Effector memory CD8-positive, alpha-beta T cell (primary cell): ENCODE results near the gene CALHM4.
"Not testable (repeated sequence)": the region's sequence is repeated elsewhere in the genome, so short reads cannot be mapped to it uniquely, and the experiment has no call there.

ENCODE experiments used
- ATAC-seq: fragments of 150-1000 bp; cut with Tn5 transposase; replicated peaks from 2 replicates; pipeline ENCODE4 v1.10.0; 2021; ENCODE audit warnings: mild to moderate bottlenecking, moderate library complexity
- DNase-seq, 3 experiments: peaks; one replicate each; pipeline ENCODE4 v3.0.0; 2021
- H3K27ac Mint-ChIP-seq, 2 donors: one replicate each; pipeline ENCODE4 v1.8.0; 2022; ENCODE audit warnings: mild to moderate bottlenecking in 2 of 2, mixed read lengths in 2 of 2, moderate library complexity in 2 of 2
- H3K27me3 Mint-ChIP-seq, 2 donors: one replicate each; pipeline ENCODE4 v1.8.0; 2022; ENCODE audit warnings: mixed read lengths in 2 of 2
- H3K36me3 Mint-ChIP-seq: one replicate; pipeline ENCODE4 v1.8.0; 2022; ENCODE audit warnings: mild to moderate bottlenecking, moderate library complexity, mixed read lengths; ENCODE audit not compliant: insufficient read depth
- H3K4me1 Mint-ChIP-seq, 2 donors: one replicate each; pipeline ENCODE4 v1.8.0; 2022; ENCODE audit warnings: low read depth in 2 of 2, mixed read lengths in 2 of 2
- H3K4me3 Mint-ChIP-seq, 2 donors: one replicate each; pipeline ENCODE4 v1.8.0; 2022; ENCODE audit warnings: mild to moderate bottlenecking in 2 of 2, mixed read lengths in 2 of 2, moderate library complexity in 2 of 2
- H3K9me3 Mint-ChIP-seq, 2 donors: one replicate each; pipeline ENCODE4 v1.8.0; 2022; ENCODE audit warnings: mixed read lengths in 2 of 2

Gene CALHM4

DNA sequence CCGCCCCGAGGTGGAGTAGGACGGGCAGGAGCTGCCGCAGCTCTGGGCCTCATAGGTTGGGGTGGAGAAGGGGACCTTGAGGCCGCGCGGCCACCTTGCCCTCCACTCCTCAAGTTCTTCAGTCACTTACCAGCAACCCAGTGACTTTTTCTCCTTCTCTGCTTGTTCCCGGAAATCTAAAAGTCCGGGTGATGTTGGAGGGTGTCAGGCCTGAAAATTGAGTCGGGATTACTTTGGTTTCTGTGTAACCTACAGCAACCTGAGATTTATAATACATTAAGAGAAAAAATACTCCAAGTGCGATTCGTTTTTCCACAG, 18.1 kb downstream of the CALHM4 start:
- Mint-ChIP-seq H3K4me3 (peak overlapping the region; percentile 88 to 98), H3K4me1 (peaks cover 27 to 37% of the 10 kb centered on the region in 2 donors), H3K36me3 (peaks cover 24% of the 10 kb centered on the region), H3K27me3 (no peaks in the 10 kb centered on the region), H3K9me3 (no peaks in the 10 kb centered on the region), H3K27ac (peak overlapping the region; percentile 95 to 99)
- DNase-seq (no peak), ATAC-seq (no peak)

DNA sequence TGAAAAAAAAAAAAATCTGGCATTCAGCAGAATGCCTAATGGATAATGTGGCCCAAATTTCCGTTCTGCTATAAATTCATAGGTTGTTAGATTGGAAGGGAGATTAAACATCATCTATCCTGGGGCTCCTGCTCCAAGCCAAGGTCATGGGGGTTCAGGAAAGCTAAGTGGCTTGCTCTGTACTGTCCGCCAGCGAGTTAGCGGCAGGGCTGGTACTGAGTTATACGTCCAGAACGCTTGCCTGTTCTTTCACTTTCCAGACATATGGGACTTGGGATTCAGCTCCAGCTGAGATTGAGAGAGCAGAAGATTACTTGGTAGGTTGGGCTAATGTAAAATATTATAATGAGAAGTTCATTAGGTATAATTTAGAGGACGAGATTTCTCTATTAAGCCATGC, 18.6 kb downstream of the CALHM4 start:
- Mint-ChIP-seq H3K4me3 (peak overlapping the region; percentile 88 to 98), H3K9me3 (no peaks in the 10 kb centered on the region), H3K4me1 (peaks cover 28 to 38% of the 10 kb centered on the region in 2 donors), H3K27me3 (no peaks in the 10 kb centered on the region), H3K36me3 (peaks cover 24% of the 10 kb centered on the region), H3K27ac (peak overlapping the region; percentile 95 to 99)
- no peak for ATAC-seq
- DNase-seq, result no peak

DNA sequence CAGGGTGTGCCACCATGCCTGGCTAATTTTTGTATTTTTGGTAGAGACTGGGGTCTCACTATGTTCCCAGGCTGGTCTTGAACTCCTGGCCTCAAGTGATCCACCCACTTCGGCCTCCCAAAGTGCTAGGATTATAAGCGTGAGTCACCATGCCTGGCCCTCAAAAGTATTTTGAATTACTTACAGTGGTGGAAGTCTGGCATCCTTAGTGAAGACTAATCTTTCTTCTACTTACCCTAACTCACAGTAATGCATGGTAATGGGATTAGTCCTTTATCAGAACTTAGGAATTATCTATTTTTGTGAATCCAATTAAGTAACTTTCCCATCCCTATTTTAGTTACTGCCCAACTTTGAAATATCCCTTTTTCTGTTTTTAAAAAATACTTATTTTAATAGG, 21.7 kb downstream of the CALHM4 start:
- H3K9me3 Mint-ChIP-seq, result no peaks in the 10 kb centered on the region
- no peaks in the 10 kb centered on the region for H3K27me3 Mint-ChIP-seq
- DNase-seq (no peak), ATAC-seq (no peak)
- peaks cover 33% of the 10 kb centered on the region for H3K36me3 Mint-ChIP-seq
- H3K27ac Mint-ChIP-seq, result no peak overlapping the region
- no peak overlapping the region for H3K4me3 Mint-ChIP-seq
- H3K4me1 Mint-ChIP-seq, result peaks cover 35 to 51% of the 10 kb centered on the region in 2 donors

DNA sequence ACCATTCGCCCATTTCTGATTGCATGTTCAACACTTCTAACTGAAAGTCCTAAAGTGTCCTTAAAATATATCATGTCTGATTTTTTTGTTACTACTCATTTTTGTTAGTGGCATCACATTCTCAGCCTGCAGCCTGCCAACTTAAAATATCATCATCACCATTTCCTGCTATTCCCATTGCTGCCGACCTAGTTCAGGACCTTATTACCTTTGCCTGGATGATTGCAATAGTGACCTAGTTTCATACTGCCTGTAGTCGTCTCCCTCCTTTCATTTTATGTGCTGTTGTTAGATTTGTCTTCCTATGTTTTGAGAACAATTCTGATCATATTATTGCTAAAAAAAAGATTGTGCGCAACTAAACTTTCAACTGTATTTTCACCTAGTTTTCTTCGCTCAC, 23.9 kb downstream of the CALHM4 start:
- Mint-ChIP-seq H3K27ac (no peak overlapping the region), H3K27me3 (no peaks in the 10 kb centered on the region), H3K4me1 (peaks cover 25 to 42% of the 10 kb centered on the region in 2 donors), H3K36me3 (peaks cover 38% of the 10 kb centered on the region), H3K4me3 (no peak overlapping the region), H3K9me3 (no peaks in the 10 kb centered on the region)
- ATAC-seq (no peak), DNase-seq (no peak)

DNA sequence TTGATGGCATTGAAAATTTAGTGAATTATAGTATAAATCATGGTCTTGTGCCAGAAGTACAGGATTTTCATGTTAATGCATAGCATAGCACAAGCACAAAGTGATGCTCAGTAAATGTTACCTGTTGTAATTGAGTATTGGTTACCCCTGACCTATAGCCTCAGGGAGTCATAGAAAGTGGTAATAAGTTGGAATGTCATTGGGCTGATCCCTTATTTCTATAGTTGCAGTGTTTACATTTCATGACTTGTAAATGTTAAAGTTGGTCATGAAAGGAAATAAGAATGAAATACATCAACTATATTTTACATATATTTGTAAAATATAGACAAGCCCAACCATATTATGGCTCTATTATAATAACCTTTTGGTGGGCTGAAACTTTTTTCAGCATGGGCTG, 24.8 kb downstream of the CALHM4 start:
- no peak overlapping the region for H3K27ac Mint-ChIP-seq
- no peaks in the 10 kb centered on the region for H3K27me3 Mint-ChIP-seq
- H3K36me3 Mint-ChIP-seq, result peaks cover 42% of the 10 kb centered on the region
- ATAC-seq, result no peak
- no peaks in the 10 kb centered on the region for H3K9me3 Mint-ChIP-seq
- no peak for DNase-seq
- no peak overlapping the region for H3K4me3 Mint-ChIP-seq
- H3K4me1 Mint-ChIP-seq, result peaks cover 20 to 36% of the 10 kb centered on the region in 2 donors

DNA sequence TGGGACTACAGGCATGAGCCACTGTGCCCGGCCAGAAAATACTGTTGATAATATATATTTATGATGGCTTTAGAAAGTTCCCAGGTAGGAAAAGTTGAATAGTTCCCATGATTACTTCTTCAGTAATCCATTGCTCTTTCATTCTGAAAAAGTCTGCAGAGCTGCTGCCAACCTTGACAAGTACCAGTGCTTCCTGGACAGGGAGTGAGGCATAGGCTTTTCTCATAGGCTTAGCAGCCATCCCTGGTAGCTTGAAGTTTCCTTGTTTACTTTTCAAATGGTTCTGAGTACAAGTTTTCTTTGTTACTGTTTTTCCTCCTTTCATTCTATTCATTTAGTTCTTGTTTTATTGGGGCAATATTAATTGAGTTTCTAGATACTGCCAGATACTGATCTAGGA, 25.6 kb downstream of the CALHM4 start:
- no peak for ATAC-seq
- peak overlapping the region in 1 of 2 donors; percentile 11 for H3K27ac Mint-ChIP-seq
- no peaks in the 10 kb centered on the region for H3K9me3 Mint-ChIP-seq

DNA sequence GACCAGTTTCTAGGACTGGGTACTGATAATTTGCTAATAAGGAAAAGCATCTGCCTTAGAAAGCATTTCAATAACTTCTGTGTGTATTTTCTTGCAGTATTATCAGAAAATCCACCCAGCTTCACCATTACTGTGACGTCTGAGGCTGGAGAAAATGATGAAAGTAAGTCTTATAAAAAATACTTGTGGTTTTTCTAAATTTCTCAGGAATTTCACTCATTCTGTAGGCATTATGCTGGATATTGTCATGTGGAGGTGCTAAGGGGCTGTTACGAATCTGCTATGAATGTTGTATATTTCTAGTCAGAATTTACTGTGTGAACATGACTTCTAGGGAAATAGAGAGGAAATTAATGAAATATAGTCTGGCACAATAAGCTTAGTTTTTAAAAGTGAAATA, 26.6 kb downstream of the CALHM4 start:
- Mint-ChIP-seq H3K4me1 (peaks cover 16 to 26% of the 10 kb centered on the region in 2 donors), H3K9me3 (no peaks in the 10 kb centered on the region), H3K27me3 (no peaks in the 10 kb centered on the region), H3K36me3 (peaks cover 56% of the 10 kb centered on the region), H3K4me3 (no peak overlapping the region), H3K27ac (no peak overlapping the region)
- ATAC-seq (no peak), DNase-seq (no peak)

More for the DNA sequence above, 25.6 kb downstream of the CALHM4 start:
- DNase-seq, result no peak
- peaks cover 48% of the 10 kb centered on the region for H3K36me3 Mint-ChIP-seq
- H3K4me1 Mint-ChIP-seq, result peaks cover 17 to 28% of the 10 kb centered on the region in 2 donors
- H3K27me3 Mint-ChIP-seq, result no peaks in the 10 kb centered on the region
- H3K4me3 Mint-ChIP-seq, result no peak overlapping the region

DNA sequence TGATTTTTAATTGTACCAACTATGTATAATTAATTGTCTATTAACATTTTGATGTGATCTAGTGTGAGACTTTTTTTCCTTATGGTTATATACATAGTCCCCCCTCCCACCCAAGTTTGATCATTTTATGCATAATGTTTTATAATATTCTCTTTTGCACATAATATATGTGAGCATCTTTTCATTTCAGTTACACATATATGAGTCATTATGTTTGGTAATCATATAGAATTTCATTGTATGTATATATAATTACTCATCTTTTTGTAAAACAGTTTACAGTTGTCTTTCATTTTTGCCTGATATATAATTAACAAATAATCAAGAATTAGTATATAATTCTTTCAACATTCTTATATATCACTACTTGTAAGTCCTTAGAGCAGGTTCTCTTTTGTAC, 32.7 kb downstream of the CALHM4 start:
- DNase-seq, result no peak
- H3K4me3 Mint-ChIP-seq, result no peak overlapping the region
- H3K4me1 Mint-ChIP-seq, result peaks cover 2 to 9% of the 10 kb centered on the region in 2 donors
- ATAC-seq, result no peak
- H3K27me3 Mint-ChIP-seq, result no peaks in the 10 kb centered on the region
- H3K9me3 Mint-ChIP-seq, result no peaks in the 10 kb centered on the region
- H3K36me3 Mint-ChIP-seq, result peaks cover 69% of the 10 kb centered on the region
- no peak overlapping the region for H3K27ac Mint-ChIP-seq

DNA sequence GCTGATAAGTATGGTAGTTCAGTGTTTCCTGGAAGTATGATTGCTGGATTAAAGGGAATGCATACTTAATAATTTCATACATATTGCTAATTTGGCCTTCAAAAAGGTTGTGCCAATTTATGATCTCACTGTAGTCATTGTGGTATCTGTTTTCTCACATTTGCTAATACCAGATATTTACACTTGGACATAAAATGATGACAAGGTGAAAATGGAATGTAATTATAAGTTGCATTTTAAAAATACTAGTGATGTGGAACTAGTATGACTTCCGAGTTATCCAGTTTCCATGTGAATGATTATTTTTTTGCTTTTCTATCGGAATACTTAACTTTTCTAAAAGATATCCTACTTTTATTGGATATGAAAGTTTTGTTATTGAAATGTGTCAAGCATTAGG, 33.2 kb downstream of the CALHM4 start:
- ATAC-seq (no peak), DNase-seq (no peak)
- Mint-ChIP-seq H3K9me3 (no peaks in the 10 kb centered on the region), H3K4me1 (peaks cover 2 to 9% of the 10 kb centered on the region in 2 donors), H3K36me3 (peaks cover 70% of the 10 kb centered on the region), H3K27me3 (no peaks in the 10 kb centered on the region), H3K27ac (peak overlapping the region in 1 of 2 donors; percentile 5), H3K4me3 (no peak overlapping the region)

DNA sequence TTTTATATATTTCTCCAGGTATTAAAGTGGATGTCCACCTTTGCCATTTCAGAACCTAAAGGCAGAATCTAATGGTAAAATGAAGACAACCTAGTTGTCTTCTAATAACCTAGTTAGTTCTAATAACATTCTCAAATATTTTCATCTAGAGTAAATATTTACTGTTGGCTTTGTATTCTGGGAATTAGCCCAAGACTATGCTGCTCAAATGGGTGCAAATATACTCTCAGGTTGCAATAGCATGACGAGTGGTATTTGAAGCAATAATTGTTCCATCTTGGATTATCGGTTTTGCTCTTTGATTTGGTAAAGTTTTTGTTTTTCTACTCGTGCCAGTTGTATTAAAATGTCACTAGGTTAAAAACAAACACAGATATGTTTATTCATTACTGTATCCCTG, 41.7 kb downstream of the CALHM4 start:
- no peak for DNase-seq
- no peak for ATAC-seq
- Mint-ChIP-seq H3K4me3 (no peak overlapping the region), H3K27ac (no peak overlapping the region), H3K36me3 (peaks cover 49% of the 10 kb centered on the region), H3K9me3 (no peaks in the 10 kb centered on the region), H3K27me3 (no peaks in the 10 kb centered on the region), H3K4me1 (no peaks in the 10 kb centered on the region)

DNA sequence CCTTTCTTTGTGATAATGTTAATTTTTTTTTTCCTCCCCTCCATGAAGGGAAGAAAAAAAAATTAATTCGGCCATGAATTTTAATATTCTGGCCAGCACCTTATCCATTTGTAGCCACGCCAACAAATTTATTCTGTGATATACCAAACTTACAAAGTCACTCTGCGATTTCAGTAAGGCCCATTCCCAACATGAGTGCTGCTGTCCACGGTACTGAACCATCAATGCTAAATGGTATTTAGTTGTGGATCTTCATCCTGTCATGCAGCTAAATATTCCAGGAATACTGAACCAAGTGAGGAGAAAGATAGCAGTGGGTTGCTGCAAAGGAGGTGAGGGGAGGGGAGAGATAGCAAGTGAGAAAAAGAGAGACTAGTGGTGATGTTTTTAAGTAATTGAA, 43.3 kb downstream of the CALHM4 start:
- DNase-seq (no peak), ATAC-seq (no peak)
- no peak overlapping the region for H3K27ac Mint-ChIP-seq
- H3K4me1 Mint-ChIP-seq, result no peaks in the 10 kb centered on the region
- no peaks in the 10 kb centered on the region for H3K27me3 Mint-ChIP-seq
- H3K4me3 Mint-ChIP-seq, result no peak overlapping the region
- H3K36me3 Mint-ChIP-seq, result peaks cover 33% of the 10 kb centered on the region
- H3K9me3 Mint-ChIP-seq, result no peaks in the 10 kb centered on the region

DNA sequence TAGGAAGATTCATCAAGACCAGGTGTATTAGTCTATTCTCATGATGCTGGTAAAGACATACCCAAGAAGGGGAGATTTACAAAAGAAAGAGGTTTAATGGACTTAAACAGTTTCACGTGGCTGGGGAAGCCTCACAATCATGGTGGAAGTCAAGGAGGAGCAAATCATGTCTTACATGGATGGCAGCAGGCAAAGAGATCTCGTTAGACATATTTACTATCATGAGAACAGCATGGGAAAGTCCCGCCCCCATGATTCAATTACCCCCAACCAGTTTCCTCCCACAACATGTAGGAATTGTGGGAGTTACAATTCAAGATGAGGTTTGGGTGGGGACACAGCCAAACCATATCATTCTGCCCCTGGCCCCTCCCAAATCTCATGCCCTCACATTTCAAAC, 50.4 kb downstream of the CALHM4 start:
- H3K27ac Mint-ChIP-seq, H3K27me3 Mint-ChIP-seq, H3K4me1 Mint-ChIP-seq, DNase-seq, ATAC-seq, H3K4me3 Mint-ChIP-seq, H3K9me3 Mint-ChIP-seq, H3K36me3 Mint-ChIP-seq: not testable (repeated sequence)

DNA sequence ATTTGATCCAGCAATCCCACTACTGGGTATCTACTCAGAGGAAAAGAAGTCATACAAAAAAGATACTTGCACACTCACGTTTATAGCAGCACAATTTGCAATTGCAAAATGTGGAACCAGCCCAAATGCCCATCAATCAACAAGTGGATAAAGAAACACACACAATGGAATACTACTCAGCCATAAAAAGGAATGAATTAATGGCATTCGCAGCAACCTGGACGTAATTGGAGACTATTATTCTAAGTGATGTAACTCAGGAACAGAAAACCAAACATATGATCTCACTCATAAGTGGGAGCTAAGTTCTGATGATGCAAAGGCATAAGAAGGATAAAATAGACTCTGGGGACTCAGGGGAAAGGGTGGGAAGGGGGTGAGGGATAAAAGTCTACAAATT, 51.3 kb downstream of the CALHM4 start:
- not testable (repeated sequence) for H3K27ac Mint-ChIP-seq, H3K36me3 Mint-ChIP-seq, H3K27me3 Mint-ChIP-seq, H3K4me1 Mint-ChIP-seq, H3K9me3 Mint-ChIP-seq, DNase-seq, ATAC-seq, H3K4me3 Mint-ChIP-seq

DNA sequence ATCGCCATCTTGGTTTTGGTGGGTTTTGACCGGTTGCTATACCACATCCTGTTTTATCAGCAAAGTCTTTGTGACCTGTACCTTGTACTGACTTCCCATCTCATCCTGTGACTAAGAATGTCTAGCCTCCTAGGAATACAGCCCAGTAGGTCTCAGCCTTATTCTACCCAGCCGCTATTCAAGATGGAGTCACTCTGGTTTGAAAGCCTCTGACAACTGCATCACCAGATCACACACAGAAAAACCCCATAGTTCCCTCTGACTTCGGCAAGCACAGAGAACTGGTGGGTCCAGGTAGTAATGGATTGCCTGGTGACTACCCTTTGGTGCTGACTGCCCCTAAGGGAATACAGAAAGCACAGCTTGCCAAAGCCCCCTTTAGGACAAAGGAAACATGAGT, 52.4 kb downstream of the CALHM4 start:
- no peak for ATAC-seq
- peaks cover 0 to 2% of the 10 kb centered on the region in 2 donors for H3K9me3 Mint-ChIP-seq
- no peak overlapping the region for H3K27ac Mint-ChIP-seq
- H3K36me3 Mint-ChIP-seq, result no peaks in the 10 kb centered on the region
- H3K4me3 Mint-ChIP-seq, result no peak overlapping the region
- H3K27me3 Mint-ChIP-seq, result no peaks in the 10 kb centered on the region
- no peaks in the 10 kb centered on the region for H3K4me1 Mint-ChIP-seq
- no peak for DNase-seq
